CD4-positive, CD25-positive, alpha-beta regulatory T cell (primary cell): Measurements from ENCODE around the gene MCTS1. TPM values are rescaled to one million over a fixed set of nuclear protein-coding genes. Genes with fewer than 3 reads are reported as not detected.
"Not testable (repeated sequence)": the region's sequence is repeated elsewhere in the genome, so short reads cannot be mapped to it uniquely, and the experiment has no call there.

Experiments used
- ATAC-seq, 2 donors: fragments of 150-1000 bp; cut with Tn5 transposase; one replicate each; pipeline ENCODE4 v1.10.0; 2021; ENCODE audit warnings: low read depth in 2 of 2, moderate number of reproducible peaks in 2 of 2, moderate library complexity in 1 of 2
- DNase-seq, 3 donors: peaks; one replicate each; pipeline versions ENCODE4 v3.0.0 to v3.0.0-alpha.2; 2012 to 2022; ENCODE audit warnings: mixed read lengths in 1 of 3
- H3K27ac ChIP-seq: one replicate; pipeline ENCODE4 v1.7.0; 2013; ENCODE audit warnings: mild to moderate bottlenecking, low read length; ENCODE audit not compliant: insufficient read depth, poor library complexity, severe bottlenecking
- H3K27me3 ChIP-seq: one replicate; pipeline ENCODE4 v1.7.0; 2013; ENCODE audit warnings: low read length; ENCODE audit not compliant: control insufficient read depth, insufficient read depth
- H3K36me3 ChIP-seq: one replicate; pipeline ENCODE4 v1.7.0; 2013; ENCODE audit warnings: mild to moderate bottlenecking, low read length, moderate library complexity; ENCODE audit not compliant: control insufficient read depth, insufficient read depth
- H3K4me1 ChIP-seq: 2 replicates; pipeline ENCODE4 v1.7.0; 2013; ENCODE audit warnings: mild to moderate bottlenecking, low read length; ENCODE audit not compliant: insufficient read depth, control insufficient read depth, poor library complexity, severe bottlenecking
- H3K4me3 ChIP-seq: one replicate; pipeline ENCODE4 v1.7.0; 2013; ENCODE audit warnings: low read depth, mild to moderate bottlenecking, low read length, moderate library complexity
- H3K9me3 ChIP-seq, 2 experiments: 1 replicate in 1 of 2; 2 replicates in 1 of 2; pipeline ENCODE4 v1.7.0; 2013; ENCODE audit warnings: low read length in 2 of 2, mild to moderate bottlenecking in 1 of 2, moderate library complexity in 1 of 2; ENCODE audit not compliant: control insufficient read depth in 2 of 2
- H3K27ac Mint-ChIP-seq, 3 donors: one replicate each; pipeline ENCODE4 v1.8.0; 2020 to 2022; ENCODE audit warnings: mild to moderate bottlenecking in 3 of 3, mixed read lengths in 3 of 3, moderate library complexity in 2 of 3
- H3K27me3 Mint-ChIP-seq: one replicate; pipeline ENCODE4 v1.8.0; 2022; ENCODE audit warnings: mild to moderate bottlenecking, mixed read lengths
- H3K36me3 Mint-ChIP-seq: one replicate; pipeline ENCODE4 v1.8.0; 2020; ENCODE audit warnings: mixed read lengths
- H3K4me1 Mint-ChIP-seq, 4 donors: one replicate each; pipeline ENCODE4 v1.8.0; 2020 to 2022; ENCODE audit warnings: mixed read lengths in 4 of 4, mild to moderate bottlenecking in 1 of 4
- H3K4me3 Mint-ChIP-seq, 4 donors: one replicate each; pipeline ENCODE4 v1.8.0; 2020 to 2022; ENCODE audit warnings: mild to moderate bottlenecking in 4 of 4, mixed read lengths in 4 of 4, moderate library complexity in 3 of 4
- H3K9me3 Mint-ChIP-seq, 7 donors: one replicate each; pipeline ENCODE4 v1.8.0; 2020 to 2022; ENCODE audit warnings: mixed read lengths in 7 of 7, mild to moderate bottlenecking in 3 of 7, moderate library complexity in 2 of 7
- polyA plus RNA-seq, 4 donors: library from polyadenylated mRNA; unstranded; fragments of 300-500 nt; fragmentation: Illumina TruSeq; gene quantifications; one replicate each; pipeline ENCODE4 v1.2.3, GENCODE V29; 2021
- total RNA-seq: library from RNA; stranded (reverse); gene quantifications from one replicate; pipeline ENCODE4 v1.2.3, GENCODE V29; 2022

Gene MCTS1
- total and polyA plus RNA-seq, 5 donors from 2014 or later, result 18.1 to 93.6 (median 68.4) TPM

DNA sequence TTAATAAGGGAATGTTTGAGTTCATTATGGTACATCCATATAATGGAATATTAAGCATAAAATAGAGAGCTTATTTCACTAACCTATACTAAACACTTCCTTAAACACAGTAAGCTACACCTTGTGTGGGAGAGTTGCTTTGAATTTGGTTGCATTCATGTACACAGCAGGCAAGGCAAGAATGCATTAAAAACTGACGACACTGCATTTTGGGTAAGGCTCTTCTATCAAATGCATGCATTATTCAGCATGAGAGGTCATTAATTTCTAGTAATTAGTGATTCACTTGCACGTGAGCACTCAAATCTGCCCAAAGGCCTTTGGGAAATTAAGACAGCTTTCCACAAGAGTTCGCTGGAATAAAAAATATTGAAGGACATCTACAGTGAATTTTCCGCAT, 34.7 kb downstream of the MCTS1 start:
- H3K4me1 ChIP-seq, result no peaks in the 10 kb centered on the region
- no peak for ATAC-seq
- Mint-ChIP-seq H3K4me3 (no peak overlapping the region), H3K27me3 (no peaks in the 10 kb centered on the region), H3K9me3 (peaks cover 0 to 3% (median 0%) of the 10 kb centered on the region in 7 donors), H3K4me1 (no peaks in the 10 kb centered on the region), H3K27ac (no peak overlapping the region), H3K36me3 (no peaks in the 10 kb centered on the region)
- DNase-seq, result no peak
- no peak overlapping the region for H3K4me3 ChIP-seq
- H3K36me3 ChIP-seq, result no peaks in the 10 kb centered on the region
- no peaks in the 10 kb centered on the region for H3K9me3 ChIP-seq
- no peak overlapping the region for H3K27ac ChIP-seq
- H3K27me3 ChIP-seq, result no peaks in the 10 kb centered on the region

DNA sequence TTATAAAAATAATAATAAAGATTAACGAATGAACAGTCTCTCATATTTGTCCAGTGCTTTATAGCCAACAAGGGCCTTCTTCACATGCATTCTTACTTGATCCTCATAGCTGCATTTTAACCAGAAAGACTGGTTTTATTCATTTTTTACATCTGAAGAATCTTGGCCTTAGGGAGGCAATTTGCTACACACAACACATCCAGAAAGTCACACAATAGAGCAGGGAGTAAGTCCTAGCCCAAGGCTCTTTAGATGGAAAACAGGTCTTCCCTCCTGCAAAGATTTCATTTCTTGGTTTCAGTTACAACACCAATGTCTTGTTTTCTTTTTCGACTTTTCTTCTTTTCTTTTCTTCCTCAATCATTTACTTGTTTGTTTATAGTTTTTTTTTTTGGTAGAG, 39.0 kb downstream of the MCTS1 start:
- H3K4me1 ChIP-seq, result no peaks in the 10 kb centered on the region
- no peak overlapping the region for H3K27ac ChIP-seq
- Mint-ChIP-seq H3K36me3 (no peaks in the 10 kb centered on the region), H3K27ac (no peak overlapping the region), H3K9me3 (no peaks in the 10 kb centered on the region), H3K4me1 (no peaks in the 10 kb centered on the region), H3K27me3 (peaks cover 4% of the 10 kb centered on the region), H3K4me3 (no peak overlapping the region)
- no peaks in the 10 kb centered on the region for H3K27me3 ChIP-seq
- no peaks in the 10 kb centered on the region for H3K36me3 ChIP-seq
- H3K4me3 ChIP-seq, result no peak overlapping the region
- no peaks in the 10 kb centered on the region for H3K9me3 ChIP-seq
- ATAC-seq, result no peak
- no peak for DNase-seq

GRCh38 chrX:120647127-120647526, 43.2 kb downstream of the MCTS1 start:
- Mint-ChIP-seq H3K4me3 (no peak overlapping the region), H3K4me1 (no peaks in the 10 kb centered on the region), H3K9me3 (no peaks in the 10 kb centered on the region), H3K36me3 (no peaks in the 10 kb centered on the region), H3K27ac (no peak overlapping the region), H3K27me3 (peaks cover 10% of the 10 kb centered on the region)
- Histone ChIP-seq H3K9me3 (no peaks in the 10 kb centered on the region), H3K4me3 (no peak overlapping the region), H3K27me3 (no peaks in the 10 kb centered on the region), H3K4me1 (no peaks in the 10 kb centered on the region), H3K36me3 (no peaks in the 10 kb centered on the region), H3K27ac (no peak overlapping the region)
- DNase-seq (no peak), ATAC-seq (no peak)

- not testable (repeated sequence) for ATAC-seq
These were observed 48.4 kb downstream of the MCTS1 start for GRCh38 chrX:120652256-120652655.

DNA sequence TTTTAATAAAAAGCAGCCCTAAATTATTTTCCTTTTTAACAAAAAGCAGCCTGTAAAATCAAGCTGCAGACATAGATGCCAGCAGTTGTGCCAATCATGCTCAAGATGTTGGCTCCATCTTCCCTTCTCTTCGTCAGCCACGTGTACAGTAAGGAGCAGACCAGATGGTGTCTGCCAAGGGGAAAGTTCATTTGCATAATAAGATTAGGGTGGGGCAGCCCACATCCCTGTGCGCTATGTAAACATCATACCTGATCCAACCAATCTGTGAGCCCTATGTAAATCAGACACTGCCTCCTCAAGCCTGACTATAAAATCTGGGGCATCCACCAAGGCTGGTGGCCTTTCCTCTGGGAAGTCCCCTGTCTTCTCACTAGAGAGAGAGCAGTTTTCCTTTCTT, 49.1 kb downstream of the MCTS1 start:
- no peak for DNase-seq
- Histone ChIP-seq H3K4me3 (no peak overlapping the region), H3K27me3 (no peaks in the 10 kb centered on the region), H3K9me3 (no peaks in the 10 kb centered on the region), H3K27ac (no peak overlapping the region), H3K4me1 (no peaks in the 10 kb centered on the region), H3K36me3 (no peaks in the 10 kb centered on the region)
- no peak overlapping the region for H3K4me3 Mint-ChIP-seq
- no peak overlapping the region for H3K27ac Mint-ChIP-seq
- H3K9me3 Mint-ChIP-seq, result peaks cover 0 to 2% (median 0%) of the 10 kb centered on the region in 7 donors
- no peaks in the 10 kb centered on the region for H3K4me1 Mint-ChIP-seq
- H3K36me3 Mint-ChIP-seq, result no peaks in the 10 kb centered on the region
- peaks cover 12% of the 10 kb centered on the region for H3K27me3 Mint-ChIP-seq
- ATAC-seq, result no peak

More at GRCh38 chrX:120652256-120652655, 48.4 kb downstream of the MCTS1 start:
- not testable (repeated sequence) for H3K4me1 ChIP-seq, DNase-seq, H3K36me3 ChIP-seq, H3K4me3 Mint-ChIP-seq, H3K4me1 Mint-ChIP-seq, H3K27me3 ChIP-seq, H3K27me3 Mint-ChIP-seq, H3K9me3 Mint-ChIP-seq, H3K9me3 ChIP-seq, H3K36me3 Mint-ChIP-seq, H3K27ac Mint-ChIP-seq, H3K27ac ChIP-seq, H3K4me3 ChIP-seq

DNA sequence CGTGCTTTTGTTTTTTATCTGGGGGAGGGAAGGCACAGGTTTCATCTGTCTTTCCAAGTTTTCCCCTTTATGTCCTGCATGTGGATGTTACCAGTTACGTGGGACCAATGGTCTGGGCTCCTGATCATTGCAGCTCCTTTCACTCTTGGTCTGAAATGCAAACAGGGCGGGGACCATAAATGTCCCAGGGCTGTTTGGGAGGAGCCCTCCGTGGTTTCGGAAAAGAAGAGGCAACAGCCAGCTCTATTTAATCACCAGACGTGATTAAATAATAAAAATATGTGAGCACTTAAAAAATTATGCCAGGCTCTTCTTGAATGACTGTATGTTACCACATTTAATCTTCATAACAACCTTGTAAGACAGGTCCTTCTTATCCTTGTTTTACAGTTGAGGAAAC, 56.7 kb downstream of the MCTS1 start:
- Histone ChIP-seq H3K27ac (no peak overlapping the region), H3K9me3 (no peaks in the 10 kb centered on the region), H3K4me1 (no peaks in the 10 kb centered on the region), H3K27me3 (no peaks in the 10 kb centered on the region), H3K36me3 (no peaks in the 10 kb centered on the region), H3K4me3 (no peak overlapping the region)
- ATAC-seq (no peak), DNase-seq (no peak)
- H3K27ac Mint-ChIP-seq, result no peak overlapping the region
- H3K36me3 Mint-ChIP-seq, result no peaks in the 10 kb centered on the region
- H3K9me3 Mint-ChIP-seq, result peaks cover 0 to 2% (median 0%) of the 10 kb centered on the region in 7 donors
- peaks cover 6% of the 10 kb centered on the region for H3K27me3 Mint-ChIP-seq
- peaks cover 0 to 2% (median 0%) of the 10 kb centered on the region in 4 donors for H3K4me1 Mint-ChIP-seq
- no peak overlapping the region for H3K4me3 Mint-ChIP-seq

Other genes starting within 250 kb of the MCTS1 start
- not detected for gene ATP1B4, start 242.0 kb upstream of the MCTS1 start, total RNA-seq
- gene ATP1B4, start 242.0 kb upstream of the MCTS1 start, polyA plus RNA-seq, result not detected
- 27.1 TPM for gene LAMP2, start 134.8 kb upstream of the MCTS1 start, total RNA-seq
- gene LAMP2, start 134.8 kb upstream of the MCTS1 start, polyA plus RNA-seq, result 100 to 1,000 TPM in 3 of 4 donors, 10 to 100 TPM in 1; 92.2 to 128 (median 117) TPM
- gene CUL4B, start 43.1 kb upstream of the MCTS1 start, total RNA-seq, result 39.4 TPM
- gene CUL4B, start 43.1 kb upstream of the MCTS1 start, polyA plus RNA-seq, result 10 to 100 TPM; 25.7 to 32.7 (median 29.1) TPM
- gene C1GALT1C1, start 26.0 kb downstream of the MCTS1 start, total RNA-seq, result 6.1 TPM
- 10 to 100 TPM; 27.9 to 44.2 (median 37.5) TPM for gene C1GALT1C1, start 26.0 kb downstream of the MCTS1 start, polyA plus RNA-seq